NOMO-1 treated with dmso at 0.1 percent for 144 hours (cell line): ENCODE data around the gene TAF1C.

Source experiments
- DNase-seq: peaks from one replicate; lab custom pipeline; 2025; ENCODE audit not compliant: unreplicated experiment; lab: John Stamatoyannopoulos, UW

Gene TAF1C

GRCh38 chr16:84161801-84162200, 25.1 kb downstream of the TAF1C start:
- DNase-seq, result no peak

DNA sequence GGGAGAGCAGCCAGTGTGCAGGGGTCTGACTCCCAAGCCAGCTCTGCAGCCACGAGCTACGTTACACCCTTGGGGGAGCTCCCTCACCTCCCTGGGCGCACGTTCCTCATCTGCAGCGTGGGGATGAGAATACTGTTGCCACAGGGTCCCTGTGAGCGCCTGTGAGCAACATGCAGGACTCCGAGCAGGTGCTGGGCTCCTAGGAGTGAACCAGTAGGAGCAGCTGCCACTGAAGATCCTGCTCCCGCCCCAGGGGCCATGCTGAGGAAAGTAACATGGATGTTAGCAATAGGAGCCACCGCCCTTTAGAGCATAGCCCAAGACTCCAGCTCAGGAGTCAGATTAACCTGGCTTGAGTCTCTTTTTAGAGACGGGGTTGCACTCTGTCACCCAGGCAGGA, 25.8 kb downstream of the TAF1C start:
- DNase-seq, result no peak

DNA sequence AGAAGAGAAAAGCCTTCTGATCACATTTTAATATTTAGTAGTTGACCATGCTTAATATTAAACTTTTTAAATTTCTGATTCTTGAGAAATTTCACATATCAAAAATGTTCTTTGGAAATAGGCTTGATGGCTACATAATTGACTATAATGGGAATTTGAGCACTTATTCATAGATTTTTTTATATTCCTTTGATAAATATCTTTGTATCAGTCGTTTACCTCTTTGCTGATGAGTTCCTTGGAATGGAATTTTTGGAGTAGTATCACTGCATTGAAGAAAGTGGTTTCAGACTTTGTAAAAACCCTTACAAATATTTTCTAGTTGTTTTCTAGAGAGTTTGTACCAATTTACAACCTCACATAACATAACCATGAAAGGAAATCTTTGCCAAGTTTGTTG, 27.1 kb downstream of the TAF1C start:
- DNase-seq, result no peak

- no peak for DNase-seq
Measured at GRCh38 chr16:84159007-84159406, 27.9 kb downstream of the TAF1C start.

DNA sequence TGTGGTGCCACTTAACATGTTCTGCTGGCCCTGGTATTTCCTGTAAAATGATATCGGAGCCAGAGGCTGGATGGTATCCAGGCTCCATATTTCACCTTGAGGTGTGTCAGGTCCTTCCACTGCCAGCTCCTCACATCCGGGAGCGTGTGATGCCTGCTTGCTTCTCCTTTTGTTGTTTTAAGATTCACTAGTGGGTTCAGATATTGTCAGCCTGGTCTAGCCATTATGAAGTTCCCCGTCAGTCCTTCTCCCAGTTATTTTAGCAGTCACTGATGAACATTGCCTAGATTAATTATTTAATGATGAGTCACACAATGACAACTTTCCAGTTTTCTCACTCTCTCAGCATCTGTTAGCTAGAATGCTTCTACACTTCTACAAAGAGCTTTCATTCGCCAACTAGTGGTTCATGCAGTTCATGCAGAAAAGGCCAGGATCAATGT, 30.5 kb downstream of the TAF1C start:
- DNase-seq, result no peak

DNA sequence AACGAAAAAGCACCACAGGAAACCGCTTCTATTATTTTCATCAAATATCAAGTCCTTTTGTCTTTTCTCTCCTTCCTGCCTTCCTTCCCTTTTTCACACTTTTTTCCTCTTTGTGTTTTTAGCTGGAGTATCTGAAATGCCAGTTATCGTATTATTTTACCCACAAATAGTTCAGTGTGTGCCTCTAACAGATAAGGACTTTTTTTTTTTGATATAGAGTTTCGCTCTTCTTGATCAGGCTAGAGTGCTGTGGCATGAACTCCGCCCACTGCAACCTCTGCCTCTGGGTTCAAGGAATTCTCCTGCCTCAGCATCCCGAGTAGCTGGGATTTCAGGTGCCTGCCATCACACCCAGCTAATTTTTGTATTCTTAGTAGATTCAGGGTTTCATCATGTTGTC, 31.1 kb downstream of the TAF1C start:
- no peak for DNase-seq

DNA sequence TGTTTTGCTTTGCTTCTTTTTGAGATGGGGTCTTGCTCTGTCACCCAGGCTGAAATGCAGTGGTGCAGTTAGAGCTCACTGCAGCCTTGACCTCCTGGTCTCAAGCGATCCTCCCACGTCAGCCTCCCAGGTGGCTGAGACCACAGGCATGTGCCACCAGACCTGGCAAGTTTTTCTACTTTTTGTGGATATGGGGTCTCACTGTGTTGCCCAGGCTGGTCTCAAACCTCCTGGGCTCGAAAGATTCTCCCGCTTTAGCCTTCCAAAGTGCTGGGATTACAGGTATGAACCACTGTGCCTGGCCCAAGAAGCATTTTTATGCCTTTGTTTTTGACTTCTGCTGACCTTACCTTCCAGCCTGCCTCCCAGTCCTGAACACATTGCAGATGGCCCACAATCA, 31.6 kb downstream of the TAF1C start:
- DNase-seq, result no peak

- no peak for DNase-seq
Measured at GRCh38 chr16:84153660-84154214, 33.1 kb downstream of the TAF1C start.

DNA sequence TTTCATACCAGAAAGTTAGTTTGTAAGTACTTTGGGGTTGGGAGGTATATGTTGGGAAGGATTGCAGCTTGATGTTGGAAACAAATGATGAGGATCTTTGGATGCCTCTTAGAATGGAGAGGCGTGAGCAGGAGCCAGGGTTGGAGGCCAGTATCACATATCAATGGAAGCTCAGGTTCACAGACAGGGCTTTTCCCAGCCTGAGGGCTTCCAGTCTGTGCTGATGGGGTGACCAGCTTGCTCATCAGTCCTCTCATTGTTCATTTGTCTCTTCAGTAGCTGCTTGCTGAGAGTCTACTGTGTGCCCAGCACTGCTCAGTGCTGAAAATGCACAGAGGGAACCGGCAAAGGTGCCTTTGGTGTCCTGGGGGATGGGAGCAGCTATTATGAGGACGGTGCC, 35.9 kb downstream of the TAF1C start:
- DNase-seq, result no peak

GRCh38 chr16:84144859-84145639, 41.8 kb downstream of the TAF1C start, which contains the start of the genes DNAAF1 and HSDL1:
TSS of gene DNAAF1 (plus strand) at chr16:84145308. CDS start at chr16:84145441, 133 bp downstream.
TSS of gene HSDL1 (minus strand) at chr16:84145177. CDS start at chr16:84131321, 13,856 bp downstream.
- peak; percentile 50 for DNase-seq

- DNase-seq, result peak; percentile 13
Measured at GRCh38 chr16:84144209-84144858, 42.5 kb downstream of the TAF1C start.

- DNase-seq, result no peak
Measured at GRCh38 chr16:84143784-84144199, 43.1 kb downstream of the TAF1C start.

DNA sequence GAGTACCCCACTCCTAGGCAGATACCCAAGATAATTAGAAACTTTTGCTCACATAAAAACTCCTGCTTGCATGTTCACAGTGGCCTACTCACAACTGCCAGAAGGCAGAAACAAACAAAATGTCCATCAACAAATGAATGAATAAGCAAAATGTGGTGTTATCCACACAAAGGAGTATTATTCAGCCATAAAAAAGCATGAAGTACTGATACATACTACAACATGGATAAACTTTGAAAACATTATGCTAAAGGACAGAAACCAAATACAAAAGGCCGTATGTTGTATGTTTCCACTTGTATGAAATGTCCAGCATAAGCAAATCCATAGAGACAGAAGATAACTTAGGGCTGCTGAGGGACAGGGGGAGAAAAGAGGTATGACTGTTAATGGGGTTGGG, 43.8 kb downstream of the TAF1C start:
- DNase-seq, result no peak

GRCh38 chr16:84141143-84141670, 45.6 kb downstream of the TAF1C start:
- no peak for DNase-seq

- no peak for DNase-seq
Measured at GRCh38 chr16:84139628-84140258, 47.1 kb downstream of the TAF1C start.

DNA sequence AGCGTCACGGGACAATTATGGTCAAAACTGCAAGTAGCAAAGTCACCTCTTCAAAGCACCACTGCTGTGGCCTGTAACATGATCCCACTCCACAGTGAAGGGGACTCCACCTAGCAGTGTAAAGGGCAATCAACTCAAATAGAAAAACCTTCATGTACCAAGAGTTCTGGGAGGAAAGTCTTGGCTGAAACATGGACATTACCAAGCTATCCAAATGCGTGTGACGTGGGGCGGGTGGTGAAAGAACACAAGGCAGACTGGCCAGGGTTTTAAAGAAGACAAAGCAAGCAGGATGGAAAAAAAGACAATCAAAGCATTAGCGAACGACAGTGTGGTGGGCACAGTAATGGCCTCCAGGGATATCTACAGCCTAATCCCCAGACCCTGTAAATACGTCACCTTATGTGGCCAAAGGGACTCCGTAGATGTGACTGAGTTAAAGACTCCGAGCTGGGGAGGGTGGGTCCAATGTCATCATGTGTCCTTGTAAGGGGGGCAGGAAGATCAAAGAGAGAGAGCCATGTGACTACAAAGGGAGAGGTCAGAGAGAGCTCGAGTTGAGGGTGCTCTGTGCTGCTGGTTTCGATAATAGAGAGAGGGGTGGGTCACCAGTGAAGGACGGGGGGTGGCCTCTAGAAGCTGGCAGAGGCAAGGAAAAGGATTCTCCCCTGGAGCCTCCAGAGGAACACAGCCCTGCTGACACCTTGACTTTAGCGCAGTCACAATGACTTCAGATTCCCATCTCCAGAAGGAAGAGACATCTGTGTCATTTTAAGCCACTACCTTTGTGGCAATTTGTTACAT, 47.8 kb downstream of the TAF1C start:
- DNase-seq, result no peak

- DNase-seq, result no peak
Measured at GRCh38 chr16:84138500-84138823, 48.4 kb downstream of the TAF1C start.

GRCh38 chr16:84137769-84138357, 49.0 kb downstream of the TAF1C start:
- no peak for DNase-seq

GRCh38 chr16:84137287-84137686, 49.6 kb downstream of the TAF1C start:
- no peak for DNase-seq
